Keratinocyte (primary cell): ENCODE data around the gene LTBR. TPM values are rescaled to one million over a fixed set of nuclear protein-coding genes. Genes with fewer than 3 reads are reported as not detected.

Experiments
- DNase-seq: peaks from one replicate; pipeline ENCODE4 v3.0.0-alpha.2; 2011; ENCODE audit warnings: low read depth, missing footprints, low spot score
- FAIRE-seq: peaks from 2 replicates; lab custom pipeline; 2011; peaks lifted over from hg19 to GRCh38; lab: Jason Lieb, UNC
- H2AFZ ChIP-seq: 2 replicates; pipeline ENCODE4 v1.6.0; 2012; ENCODE audit warnings: low read length, control low read depth, inconsistent platforms; ENCODE audit not compliant: control insufficient read depth
- H3K27ac ChIP-seq: 2 replicates; pipeline ENCODE4 v1.5.1; 2011; ENCODE audit warnings: low read length; ENCODE audit not compliant: control insufficient read depth, insufficient read depth
- H3K27me3 ChIP-seq: 3 replicates; pipeline ENCODE4 v1.6.0; 2011; ENCODE audit warnings: low read length; ENCODE audit not compliant: control insufficient read depth, insufficient read depth; ENCODE audit errors: extremely low read depth
- H3K36me3 ChIP-seq, 2 experiments: 2 replicates in 1 of 2; 3 replicates in 1 of 2; pipeline ENCODE4 v1.5.1; 2011; ENCODE audit warnings: low read length in 2 of 2, mild to moderate bottlenecking in 1 of 2; ENCODE audit not compliant: control insufficient read depth in 2 of 2, insufficient read depth in 2 of 2; ENCODE audit errors: extremely low read depth in 1 of 2
- H3K4me1 ChIP-seq: 3 replicates; pipeline ENCODE4 v1.5.1; 2011; ENCODE audit warnings: low read length; ENCODE audit not compliant: control insufficient read depth, insufficient read depth; ENCODE audit errors: extremely low read depth
- H3K4me2 ChIP-seq: 3 replicates; pipeline ENCODE4 v1.6.0; 2011; ENCODE audit warnings: low read depth, low read length; ENCODE audit not compliant: control insufficient read depth, insufficient read depth; ENCODE audit errors: extremely low read depth
- H3K4me3 ChIP-seq, 3 experiments: fragments of 200-600 bp in 1 of 3; sonication (generic) in 1 of 3; 2 replicates in 2 of 3; 3 replicates in 1 of 3; pipeline ENCODE4 v1.5.1; 2011 to 2016; ENCODE audit warnings: low read length in 3 of 3, mild to moderate bottlenecking in 3 of 3, control low read depth in 2 of 3, inconsistent platforms in 1 of 3, low read depth in 1 of 3, mixed read lengths in 1 of 3, mixed run types in 1 of 3, moderate library complexity in 1 of 3; ENCODE audit not compliant: control insufficient read depth in 2 of 3, insufficient read depth in 2 of 3; ENCODE audit errors: extremely low read depth in 1 of 3
- H3K79me2 ChIP-seq: 2 replicates; pipeline ENCODE4 v1.6.0; 2012; ENCODE audit warnings: low read length; ENCODE audit not compliant: control insufficient read depth, insufficient read depth
- H3K9ac ChIP-seq: 3 replicates; pipeline ENCODE4 v1.6.0; 2011; ENCODE audit warnings: low read length; ENCODE audit not compliant: control insufficient read depth, insufficient read depth; ENCODE audit errors: extremely low read depth
- H3K9me1 ChIP-seq: 3 replicates; pipeline ENCODE4 v1.6.0; 2011; ENCODE audit warnings: low read length; ENCODE audit not compliant: control insufficient read depth, insufficient read depth; ENCODE audit errors: extremely low read depth
- H3K9me3 ChIP-seq: 2 replicates; pipeline ENCODE4 v1.5.1; 2012; ENCODE audit warnings: low read depth, low read length; ENCODE audit not compliant: control insufficient read depth
- H4K20me1 ChIP-seq: 3 replicates; pipeline ENCODE4 v1.6.0; 2011; ENCODE audit warnings: low read length; ENCODE audit not compliant: control insufficient read depth, insufficient read depth; ENCODE audit errors: extremely low read depth
- EZH2 ChIP-seq: IDR thresholded peaks from one replicate; pipeline ENCODE4 v1.6.1; 2012; ENCODE audit warnings: inconsistent platforms, mild to moderate bottlenecking, low read length, moderate library complexity
- dilution Hi-C: fragments of 300-500 bp; cut with MboI; formaldehyde crosslinking; loops from one replicate; pipeline ENCODE4 v1.7.0; 2020; ENCODE audit warnings: low sequenced_read_pairs; ENCODE audit not compliant: extremely low pct_ligation_motif_present
- polyA plus RNA-seq, 5 experiments: library from polyadenylated mRNA; depleted of rRNA in 3 of 5; stranded (reverse) in 3 of 5; stranded (forward) in 1 of 5; unstranded in 1 of 5; fragments of >200 nt; gene quantifications; 1 replicate in 1 of 5; 2 replicates in 3 of 5; 3 replicates in 1 of 5; pipeline versions ENCODE4 v1.2.1 to v1.2.3, GENCODE V29; 2011 to 2012; ENCODE audit warnings: missing spikeins in 2 of 5, low read depth in 1 of 5, low replicate concordance in 1 of 5
- TF ChIP-seq, protein P1 (sequence below), 3 experiments: IDR thresholded peaks in 1 of 3; conservative IDR thresholded peaks in 1 of 3; optimal IDR thresholded peaks in 1 of 3; 2 replicates in 2 of 3; 3 replicates in 1 of 3; pipeline versions ENCODE3 to v1.5.1; 2011; ENCODE audit warnings: low read length in 3 of 3, mild to moderate bottlenecking in 3 of 3, moderate library complexity in 2 of 3, control low read depth in 1 of 3, inconsistent platforms in 1 of 3; ENCODE audit not compliant: insufficient read depth in 2 of 3; ENCODE audit errors: extremely low read depth in 1 of 3

LTBR gene
- polyA plus RNA-seq, 1 donor (not counting 4 experiments of a cell fraction or from before 2014, with no cell fraction given) = 42.7 TPM

DNA sequence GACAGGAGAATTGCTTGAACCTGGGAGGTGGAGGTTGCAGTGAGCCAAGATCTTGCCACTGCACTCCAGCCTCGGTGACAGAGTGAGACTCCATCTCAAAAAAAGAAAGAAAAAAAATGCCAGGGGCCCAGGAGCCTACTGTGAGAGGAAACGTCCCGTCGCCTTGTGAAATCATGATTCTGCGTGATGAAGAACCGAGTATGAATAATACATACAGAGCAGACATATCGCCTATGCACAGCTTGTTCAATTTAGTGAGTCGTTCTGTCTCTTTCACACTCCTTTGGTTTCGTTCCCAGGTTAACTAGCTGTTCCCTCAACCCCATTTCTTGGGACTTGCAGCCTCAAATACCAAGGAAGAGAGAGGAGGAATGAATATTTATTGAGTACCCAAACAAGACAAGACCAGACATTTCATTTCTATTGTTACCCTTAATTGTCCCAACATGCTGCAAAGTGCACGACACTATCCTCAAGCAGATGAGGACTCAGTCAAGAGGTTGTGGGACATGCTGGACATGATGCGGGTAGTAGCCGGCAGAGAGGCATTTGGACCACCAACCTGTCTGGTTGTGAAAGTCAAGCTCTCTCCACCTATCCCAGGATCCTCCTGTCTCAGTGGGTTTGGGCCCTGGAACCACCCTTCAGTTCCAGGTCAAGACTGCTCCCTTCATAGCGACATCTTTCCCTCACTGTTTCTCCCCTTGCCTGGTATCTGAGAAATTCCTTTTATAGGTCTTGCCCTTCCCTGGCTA lies 52.2 kb downstream of the LTBR start:
- H3K4me2 ChIP-seq = no peak overlapping the region
- no peak overlapping the region for H3K4me3 ChIP-seq
- no peak for TF ChIP-seq EZH2
- TF ChIP-seq, protein P1, sequence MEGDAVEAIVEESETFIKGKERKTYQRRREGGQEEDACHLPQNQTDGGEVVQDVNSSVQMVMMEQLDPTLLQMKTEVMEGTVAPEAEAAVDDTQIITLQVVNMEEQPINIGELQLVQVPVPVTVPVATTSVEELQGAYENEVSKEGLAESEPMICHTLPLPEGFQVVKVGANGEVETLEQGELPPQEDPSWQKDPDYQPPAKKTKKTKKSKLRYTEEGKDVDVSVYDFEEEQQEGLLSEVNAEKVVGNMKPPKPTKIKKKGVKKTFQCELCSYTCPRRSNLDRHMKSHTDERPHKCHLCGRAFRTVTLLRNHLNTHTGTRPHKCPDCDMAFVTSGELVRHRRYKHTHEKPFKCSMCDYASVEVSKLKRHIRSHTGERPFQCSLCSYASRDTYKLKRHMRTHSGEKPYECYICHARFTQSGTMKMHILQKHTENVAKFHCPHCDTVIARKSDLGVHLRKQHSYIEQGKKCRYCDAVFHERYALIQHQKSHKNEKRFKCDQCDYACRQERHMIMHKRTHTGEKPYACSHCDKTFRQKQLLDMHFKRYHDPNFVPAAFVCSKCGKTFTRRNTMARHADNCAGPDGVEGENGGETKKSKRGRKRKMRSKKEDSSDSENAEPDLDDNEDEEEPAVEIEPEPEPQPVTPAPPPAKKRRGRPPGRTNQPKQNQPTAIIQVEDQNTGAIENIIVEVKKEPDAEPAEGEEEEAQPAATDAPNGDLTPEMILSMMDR (optimal IDR thresholded peaks at IDR 0.05 in 1 of 3, IDR thresholded peaks at IDR 0.05 in 1 of 3, conservative IDR thresholded peaks at IDR 0.05 in 1 of 3; ENCODE audit: extremely low read depth in 1 of 3, insufficient read depth in 2 of 3, low read length in 3 of 3) = no peak
- H3K9me3 ChIP-seq = no peaks in the 10 kb centered on the region
- H3K27ac ChIP-seq = no peak overlapping the region
- H3K9me1 ChIP-seq = no peaks in the 10 kb centered on the region
- DNase-seq (no peak), FAIRE-seq (no peak)
- no peaks in the 10 kb centered on the region for H3K27me3 ChIP-seq
- peaks cover 5% of the 10 kb centered on the region for H3K4me1 ChIP-seq
- no peak overlapping the region for H2AFZ ChIP-seq
- dilution Hi-C loops = no loop called here
- no peaks in the 10 kb centered on the region for H3K36me3 ChIP-seq
- no peaks in the 10 kb centered on the region for H4K20me1 ChIP-seq
- H3K79me2 ChIP-seq = no peaks in the 10 kb centered on the region
- H3K9ac ChIP-seq = no peak overlapping the region

DNA sequence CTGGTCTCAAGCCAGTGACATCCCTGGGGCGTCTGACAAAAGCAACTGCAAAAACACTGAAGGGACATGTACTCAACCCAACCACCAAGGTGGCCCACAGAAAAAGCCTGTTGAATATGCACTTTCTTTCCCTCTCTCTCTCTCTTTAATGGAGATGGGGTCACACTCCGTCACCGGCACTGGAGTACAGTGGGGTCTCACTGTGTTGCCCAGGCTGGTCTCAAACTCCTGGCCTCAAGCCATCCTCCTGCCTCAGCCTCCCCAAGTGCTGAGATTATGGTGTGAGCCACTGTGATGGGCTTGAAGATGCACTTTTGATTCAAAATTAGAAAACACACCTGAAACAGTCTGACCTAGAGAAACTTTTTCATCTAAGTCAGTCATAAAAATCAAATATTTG lies 53.6 kb downstream of the LTBR start:
- FAIRE-seq (no peak), DNase-seq (no peak)
- Histone ChIP-seq H3K9me3 (no peaks in the 10 kb centered on the region), H3K27ac (no peak overlapping the region), H3K36me3 (no peaks in the 10 kb centered on the region), H3K4me1 (no peaks in the 10 kb centered on the region), H3K9me1 (no peaks in the 10 kb centered on the region), H3K27me3 (no peaks in the 10 kb centered on the region), H4K20me1 (no peaks in the 10 kb centered on the region), H3K4me3 (no peak overlapping the region), H3K4me2 (no peak overlapping the region), H2AFZ (no peak overlapping the region), H3K79me2 (no peaks in the 10 kb centered on the region), H3K9ac (no peak overlapping the region)
- no peak for TF ChIP-seq EZH2
- TF ChIP-seq, protein P1 (optimal IDR thresholded peaks at IDR 0.05 in 1 of 3, IDR thresholded peaks at IDR 0.05 in 1 of 3, conservative IDR thresholded peaks at IDR 0.05 in 1 of 3; ENCODE audit: extremely low read depth in 1 of 3, insufficient read depth in 2 of 3, low read length in 3 of 3) = no peak
- dilution Hi-C loops = no loop called here
